Naive thymus-derived CD8-positive, alpha-beta T cell (primary cell): ENCODE measurements around the gene CAMTA1. TPM values are rescaled to one million over a fixed set of nuclear protein-coding genes. Genes with fewer than 3 reads are reported as not detected.
"Not testable (repeated sequence)": the region's sequence is repeated elsewhere in the genome, so short reads cannot be mapped to it uniquely, and the experiment has no call there.

Experiments used
- ATAC-seq, 2 donors: fragments of 150-1000 bp; cut with Tn5 transposase in 1 of 2; sonication (Bioruptor Pico), chemical (Tn5 transposase) in 1 of 2; 1 replicate in 1 of 2; 2 replicates in 1 of 2; pipeline ENCODE4 v1.10.0; 2021; ENCODE audit warnings: mild to moderate bottlenecking in 2 of 2, moderate library complexity in 2 of 2
- POLR2A ChIA-PET: fragments of 350-600 bp; sonication (Branson Sonifier 250); formaldehyde crosslinking; loops from one replicate; lab custom pipeline; 2021; ENCODE audit warnings: antibody characterized with exemption; lab: Charles Lee
- DNase-seq, 10 donors: peaks; one replicate each; pipeline versions ENCODE4 v3.0.0 to v3.0.0-alpha.2; 2020 to 2022
- H3K27ac Mint-ChIP-seq, 10 donors: one replicate each; pipeline ENCODE4 v1.8.0; 2020 to 2022; ENCODE audit warnings: mild to moderate bottlenecking in 10 of 10, mixed read lengths in 10 of 10, moderate library complexity in 4 of 10, inconsistent platforms in 1 of 10
- H3K27me3 Mint-ChIP-seq, 5 donors: one replicate each; pipeline ENCODE4 v1.8.0; 2021 to 2022; ENCODE audit warnings: mixed read lengths in 5 of 5
- H3K36me3 Mint-ChIP-seq, 3 donors: one replicate each; pipeline ENCODE4 v1.8.0; 2020 to 2022; ENCODE audit warnings: mixed read lengths in 3 of 3, mild to moderate bottlenecking in 2 of 3, inconsistent platforms in 1 of 3
- H3K4me1 Mint-ChIP-seq, 4 donors: one replicate each; pipeline ENCODE4 v1.8.0; 2021 to 2022; ENCODE audit warnings: mixed read lengths in 4 of 4
- H3K4me3 Mint-ChIP-seq, 10 donors: one replicate each; pipeline ENCODE4 v1.8.0; 2020 to 2022; ENCODE audit warnings: mild to moderate bottlenecking in 10 of 10, mixed read lengths in 10 of 10, moderate library complexity in 6 of 10, inconsistent platforms in 1 of 10
- H3K9me3 Mint-ChIP-seq, 9 donors: one replicate each; pipeline ENCODE4 v1.8.0; 2020 to 2022; ENCODE audit warnings: mixed read lengths in 9 of 9, mild to moderate bottlenecking in 3 of 9, inconsistent platforms in 1 of 9, moderate library complexity in 1 of 9
- polyA plus RNA-seq, 3 donors: library from polyadenylated mRNA; unstranded; fragments of 300-500 nt; fragmentation: Illumina TruSeq; gene quantifications; one replicate each; pipeline ENCODE4 v1.2.3, GENCODE V29; 2021
- total RNA-seq, 8 experiments: library from RNA in 2 of 8; stranded (reverse) in 2 of 8; gene quantifications; one replicate each; pipeline ENCODE4 v1.2.3 and lab custom pipeline; 2021 to 2026

Gene CAMTA1
- total and polyA plus RNA-seq, 5 experiments from 2014 or later = 32.6 to 78.3 (median 47.3) TPM

DNA sequence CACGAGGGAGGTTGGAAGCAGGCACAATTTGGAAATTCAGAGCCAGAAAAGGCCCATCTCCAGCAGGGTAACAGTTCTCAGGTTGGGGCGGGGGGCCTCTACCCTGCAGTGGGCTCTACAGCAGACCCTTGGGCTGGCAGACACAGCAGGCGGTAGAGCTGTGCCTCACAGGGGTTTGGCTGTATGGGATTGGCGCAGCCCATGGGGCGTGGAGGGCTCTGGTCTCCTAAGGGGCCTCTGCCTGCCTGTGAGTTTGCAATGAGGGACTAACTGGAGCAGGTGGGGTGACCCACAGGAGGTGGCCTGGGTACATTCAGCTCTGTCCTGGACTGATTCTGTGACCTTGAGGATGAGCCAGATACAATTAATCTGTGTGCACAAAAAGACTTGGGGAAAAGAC, 124.1 kb downstream of the CAMTA1 start:
- Mint-ChIP-seq H3K4me3 (no peak overlapping the region), H3K4me1 (peaks cover 8 to 13% (median 10%) of the 10 kb centered on the region in 4 donors), H3K27me3 (peaks cover 5 to 24% (median 12%) of the 10 kb centered on the region in 5 donors), H3K9me3 (peaks cover 0 to 6% (median 3%) of the 10 kb centered on the region in 9 donors), H3K27ac (no peak overlapping the region), H3K36me3 (peaks cover 0 to 5% (median 3%) of the 10 kb centered on the region in 3 donors)
- POLR2A ChIA-PET = no interaction called here
- DNase-seq (no peak), ATAC-seq (no peak)

- Mint-ChIP-seq H3K4me1 (peaks cover 8 to 13% (median 10%) of the 10 kb centered on the region in 4 donors), H3K27me3 (peaks cover 5 to 29% (median 12%) of the 10 kb centered on the region in 5 donors), H3K27ac (no peak overlapping the region), H3K9me3 (peaks cover 0 to 6% (median 3%) of the 10 kb centered on the region in 9 donors), H3K4me3 (no peak overlapping the region), H3K36me3 (peaks cover 0 to 5% (median 3%) of the 10 kb centered on the region in 3 donors)
- POLR2A ChIA-PET = no interaction called here
- DNase-seq (no peak), ATAC-seq (no peak)
Measured at GRCh38 chr1:6909857-6910256, 124.6 kb downstream of the CAMTA1 start.

DNA sequence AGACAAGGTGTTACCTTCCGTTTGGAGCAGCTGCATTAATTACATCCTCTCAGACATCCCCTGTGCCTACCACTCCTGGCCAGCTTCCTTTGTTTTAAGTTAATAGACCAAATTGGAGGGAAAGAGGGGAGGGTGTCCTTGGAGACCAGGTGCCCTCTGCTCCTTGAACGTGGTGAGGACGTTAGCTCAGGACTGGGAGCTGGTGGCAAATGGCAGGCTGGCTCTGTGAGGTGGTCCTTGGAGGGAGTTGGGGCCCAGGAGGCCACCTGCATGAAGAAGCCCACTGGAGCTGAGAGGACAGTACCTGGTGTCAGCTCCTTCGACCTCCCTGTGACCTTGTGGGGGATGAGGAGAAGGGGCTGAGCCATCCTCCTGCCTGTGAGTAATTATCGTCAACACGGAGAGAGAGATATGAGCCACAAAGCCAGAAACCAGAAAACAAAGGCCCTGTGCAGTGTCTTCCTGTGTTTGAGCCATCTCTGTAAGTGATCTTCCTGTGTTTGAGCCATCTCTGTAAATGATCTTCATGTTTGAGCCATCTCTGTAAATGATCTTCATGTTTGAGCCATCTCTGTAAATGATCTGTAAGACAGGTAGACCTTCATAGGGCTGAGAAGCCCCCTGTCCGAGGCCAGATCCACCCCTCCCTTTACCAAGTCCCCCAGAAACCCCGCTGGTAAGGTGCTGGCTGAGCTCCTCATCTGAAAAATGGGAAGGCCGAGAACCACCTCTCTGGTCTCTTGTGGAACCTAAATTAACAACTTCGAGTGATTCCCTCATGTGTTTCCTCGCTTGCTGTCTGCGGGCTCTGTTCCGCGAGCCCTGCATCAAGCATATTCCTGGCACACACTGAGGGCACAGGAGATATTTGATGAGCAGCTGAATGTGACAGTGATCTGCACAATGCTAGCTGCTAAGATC, 126.0 kb downstream of the CAMTA1 start:
- Mint-ChIP-seq H3K4me3 (no peak overlapping the region), H3K4me1 (peaks cover 7 to 13% (median 9%) of the 10 kb centered on the region in 4 donors), H3K9me3 (peaks cover 0 to 6% (median 3%) of the 10 kb centered on the region in 9 donors), H3K36me3 (peaks cover 0 to 5% (median 3%) of the 10 kb centered on the region in 3 donors), H3K27ac (peak overlapping the region in 1 of 10 donors; percentile 29), H3K27me3 (peaks cover 7 to 39% (median 17%) of the 10 kb centered on the region in 5 donors)
- ATAC-seq (no peak), DNase-seq (no peak)
- POLR2A ChIA-PET = no interaction called here

- H3K36me3 Mint-ChIP-seq = peaks cover 0 to 5% (median 3%) of the 10 kb centered on the region in 3 donors
- H3K9me3 Mint-ChIP-seq = peaks cover 0 to 6% (median 3%) of the 10 kb centered on the region in 9 donors
- peaks cover 11 to 46% (median 24%) of the 10 kb centered on the region in 5 donors for H3K27me3 Mint-ChIP-seq
- peaks cover 6 to 10% (median 8%) of the 10 kb centered on the region in 4 donors for H3K4me1 Mint-ChIP-seq
- POLR2A ChIA-PET = no interaction called here
- H3K27ac Mint-ChIP-seq = no peak overlapping the region
- DNase-seq = no peak
- H3K4me3 Mint-ChIP-seq = no peak overlapping the region
- ATAC-seq = no peak
Measured at GRCh38 chr1:6911974-6912373, 126.7 kb downstream of the CAMTA1 start.

GRCh38 chr1:6912518-6912917, 127.3 kb downstream of the CAMTA1 start:
- Mint-ChIP-seq H3K4me3 (no peak overlapping the region), H3K27ac (peak overlapping the region in 1 of 10 donors; percentile 49), H3K9me3 (peaks cover 0 to 6% (median 3%) of the 10 kb centered on the region in 9 donors), H3K36me3 (peaks cover 0 to 5% (median 3%) of the 10 kb centered on the region in 3 donors), H3K27me3 (peaks cover 17 to 51% (median 29%) of the 10 kb centered on the region in 5 donors), H3K4me1 (peaks cover 6 to 9% (median 7%) of the 10 kb centered on the region in 4 donors)
- ATAC-seq (no peak), DNase-seq (no peak)
- POLR2A ChIA-PET = no interaction called here

GRCh38 chr1:6913086-6913485, 127.8 kb downstream of the CAMTA1 start:
- no peak for DNase-seq
- Mint-ChIP-seq H3K9me3 (peaks cover 0 to 6% (median 3%) of the 10 kb centered on the region in 9 donors), H3K4me1 (peaks cover 2 to 7% (median 3%) of the 10 kb centered on the region in 4 donors), H3K27ac (no peak overlapping the region), H3K27me3 (peaks cover 17 to 54% (median 28%) of the 10 kb centered on the region in 5 donors), H3K36me3 (peaks cover 0 to 5% (median 3%) of the 10 kb centered on the region in 3 donors), H3K4me3 (no peak overlapping the region)
- no peak for ATAC-seq
- POLR2A ChIA-PET = no interaction called here

GRCh38 chr1:6914706-6915105, 129.5 kb downstream of the CAMTA1 start:
- no peak for DNase-seq
- no peak overlapping the region for H3K4me3 Mint-ChIP-seq
- H3K27ac Mint-ChIP-seq = no peak overlapping the region
- peaks cover 0 to 5% (median 0%) of the 10 kb centered on the region in 4 donors for H3K4me1 Mint-ChIP-seq
- H3K9me3 Mint-ChIP-seq = peaks cover 0 to 6% (median 3%) of the 10 kb centered on the region in 9 donors
- peaks cover 17 to 63% (median 28%) of the 10 kb centered on the region in 5 donors for H3K27me3 Mint-ChIP-seq
- ATAC-seq = no peak
- H3K36me3 Mint-ChIP-seq = peaks cover 0 to 5% (median 3%) of the 10 kb centered on the region in 3 donors
- POLR2A ChIA-PET = no interaction called here

- Mint-ChIP-seq H3K36me3 (peaks cover 0 to 6% (median 3%) of the 10 kb centered on the region in 3 donors), H3K9me3 (peaks cover 0 to 9% (median 3%) of the 10 kb centered on the region in 9 donors), H3K4me3 (no peak overlapping the region), H3K27ac (no peak overlapping the region), H3K4me1 (peaks cover 0 to 5% (median 0%) of the 10 kb centered on the region in 4 donors), H3K27me3 (peaks cover 17 to 63% (median 36%) of the 10 kb centered on the region in 5 donors)
- DNase-seq = no peak
- POLR2A ChIA-PET = no interaction called here
- no peak for ATAC-seq
Measured at GRCh38 chr1:6915999-6916565, 130.8 kb downstream of the CAMTA1 start.

- peaks cover 0 to 12% (median 5%) of the 10 kb centered on the region in 3 donors for H3K36me3 Mint-ChIP-seq
- peaks cover 0 to 14% (median 5%) of the 10 kb centered on the region in 9 donors for H3K9me3 Mint-ChIP-seq
- DNase-seq = no peak
- no peak overlapping the region for H3K27ac Mint-ChIP-seq
- peaks cover 0 to 5% (median 0%) of the 10 kb centered on the region in 4 donors for H3K4me1 Mint-ChIP-seq
- no peak for ATAC-seq
- H3K27me3 Mint-ChIP-seq = peaks cover 18 to 56% (median 36%) of the 10 kb centered on the region in 5 donors
- POLR2A ChIA-PET = no interaction called here
- H3K4me3 Mint-ChIP-seq = no peak overlapping the region
Measured at GRCh38 chr1:6917067-6917466, 131.8 kb downstream of the CAMTA1 start.

DNA sequence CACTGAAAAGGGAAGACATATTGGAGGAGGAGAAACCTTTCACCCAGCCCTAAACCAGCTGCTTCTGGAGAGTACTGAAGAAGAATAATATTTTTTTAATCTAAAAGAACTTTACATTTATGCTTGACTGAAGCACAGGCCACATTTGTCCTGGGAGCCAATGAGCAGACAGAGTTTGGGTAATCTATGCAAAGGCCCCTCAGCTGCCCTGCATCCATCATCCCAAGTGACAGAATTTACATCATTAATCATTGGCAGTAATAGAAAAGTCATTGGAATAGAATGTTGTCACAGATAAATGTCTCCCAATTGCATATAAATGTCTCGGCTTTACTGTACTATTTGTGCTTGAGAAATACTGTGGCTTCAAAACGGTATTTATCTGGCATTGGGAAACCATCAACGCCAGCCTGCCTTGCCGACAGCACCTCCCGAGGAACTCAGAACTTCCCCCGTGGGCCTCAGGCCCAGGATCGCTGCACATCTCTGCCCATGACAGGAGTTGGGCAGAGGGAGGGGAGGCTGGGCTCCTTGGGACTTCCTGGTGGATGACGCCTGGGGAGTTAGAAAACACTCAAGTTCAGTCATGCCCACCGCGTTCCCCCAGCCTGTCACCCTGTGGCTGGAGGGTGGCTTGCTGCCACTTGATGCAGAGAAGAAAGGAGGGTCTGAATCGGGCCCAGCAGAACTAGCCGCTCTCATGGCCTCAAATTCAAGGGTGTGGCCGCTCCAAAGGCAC, 133.1 kb downstream of the CAMTA1 start:
- H3K4me3 Mint-ChIP-seq = no peak overlapping the region
- H3K27ac Mint-ChIP-seq = no peak overlapping the region
- no peak for DNase-seq
- no peak for ATAC-seq
- H3K27me3 Mint-ChIP-seq = peaks cover 18 to 49% (median 34%) of the 10 kb centered on the region in 5 donors
- H3K9me3 Mint-ChIP-seq = peaks cover 0 to 17% (median 5%) of the 10 kb centered on the region in 9 donors
- peaks cover 0 to 5% (median 0%) of the 10 kb centered on the region in 4 donors for H3K4me1 Mint-ChIP-seq
- peaks cover 0 to 11% (median 7%) of the 10 kb centered on the region in 3 donors for H3K36me3 Mint-ChIP-seq
- POLR2A ChIA-PET = no interaction called here

- Mint-ChIP-seq H3K36me3 (peaks cover 0 to 8% (median 4%) of the 10 kb centered on the region in 3 donors), H3K4me3 (no peak overlapping the region), H3K27ac (peak overlapping the region in 1 of 10 donors; percentile 72), H3K27me3 (peaks cover 15 to 44% (median 30%) of the 10 kb centered on the region in 5 donors), H3K9me3 (peaks cover 0 to 12% (median 3%) of the 10 kb centered on the region in 9 donors), H3K4me1 (peaks cover 0 to 3% (median 0%) of the 10 kb centered on the region in 4 donors)
- DNase-seq = no peak
- POLR2A ChIA-PET = no interaction called here
- no peak for ATAC-seq
Measured at GRCh38 chr1:6918925-6919511, 133.8 kb downstream of the CAMTA1 start.

DNA sequence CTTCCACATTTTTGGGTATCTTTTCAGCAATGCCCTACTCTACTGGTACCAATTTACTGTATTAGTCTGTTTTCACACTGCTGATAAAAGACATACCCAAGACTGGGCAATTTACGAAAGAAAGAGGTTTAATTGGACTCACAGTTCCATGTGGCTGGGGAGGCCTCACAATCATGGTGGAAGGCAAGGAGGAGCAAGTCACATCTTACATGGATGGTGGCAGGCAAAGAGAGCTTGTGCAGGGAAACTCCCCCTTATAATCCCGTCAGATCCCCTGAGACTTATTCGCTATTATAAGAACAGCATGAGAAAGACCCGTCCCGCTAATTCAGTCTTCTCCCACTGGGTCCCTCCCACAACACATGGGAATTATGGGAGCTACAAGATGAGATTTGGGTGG, 136.3 kb downstream of the CAMTA1 start:
- H3K4me1 Mint-ChIP-seq, DNase-seq, H3K36me3 Mint-ChIP-seq, H3K27ac Mint-ChIP-seq, ATAC-seq, POLR2A ChIA-PET, H3K4me3 Mint-ChIP-seq: not testable (repeated sequence)
- Mint-ChIP-seq H3K27me3 (peaks cover 14 to 26% (median 25%) of the 10 kb centered on the region in 5 donors), H3K9me3 (peaks cover 0 to 12% (median 3%) of the 10 kb centered on the region in 9 donors)
